Activated CD4-positive, alpha-beta T cell treated with anti-CD3 and anti-CD28 coated beads, Interleukin-2, amount 50 U/mL, for 4 hours (primary cell): Measurements from ENCODE around the gene CAPRIN2.

Experiments
- DNase-seq, 2 experiments: peaks; one replicate each; pipeline ENCODE4 v3.0.0-alpha.2; 2020

Gene CAPRIN2

GRCh38 chr12:30763053-30763452 lies 8.3 kb upstream of the CAPRIN2 start:
- no peak for DNase-seq

GRCh38 chr12:30761730-30762129 lies 7.0 kb upstream of the CAPRIN2 start:
- no peak for DNase-seq

GRCh38 chr12:30757316-30757715 lies 2.6 kb upstream of the CAPRIN2 start:
- no peak for DNase-seq

GRCh38 chr12:30756074-30756473 lies 1.3 kb upstream of the CAPRIN2 start:
- no peak for DNase-seq

- no peak for DNase-seq
Measured at GRCh38 chr12:30755395-30755762, 628 bp upstream of the CAPRIN2 start.

GRCh38 chr12:30754383-30754749 lies 385 bp downstream of the CAPRIN2 start:
- DNase-seq: peak in 1 of 2 experiments; percentile 26

- no peak for DNase-seq
Measured at GRCh38 chr12:30753751-30754382, 884 bp downstream of the CAPRIN2 start.

GRCh38 chr12:30753233-30753632 lies 1.5 kb downstream of the CAPRIN2 start:
- DNase-seq: no peak

GRCh38 chr12:30752255-30752654 lies 2.5 kb downstream of the CAPRIN2 start:
- no peak for DNase-seq

GRCh38 chr12:30748147-30748546 lies 6.6 kb downstream of the CAPRIN2 start:
- no peak for DNase-seq

GRCh38 chr12:30746190-30746589 lies 8.6 kb downstream of the CAPRIN2 start:
- no peak for DNase-seq

- no peak for DNase-seq
Measured at GRCh38 chr12:30744321-30744720, 10.4 kb downstream of the CAPRIN2 start.

- DNase-seq: no peak
Measured at GRCh38 chr12:30740274-30740673, 14.5 kb downstream of the CAPRIN2 start.

- DNase-seq: no peak
Measured at GRCh38 chr12:30739020-30739419, 15.7 kb downstream of the CAPRIN2 start.

GRCh38 chr12:30732954-30733637 lies 21.7 kb downstream of the CAPRIN2 start:
- no peak for DNase-seq

GRCh38 chr12:30730011-30730410 lies 24.7 kb downstream of the CAPRIN2 start:
- no peak for DNase-seq

- no peak for DNase-seq
Measured at GRCh38 chr12:30729547-30729946, 25.2 kb downstream of the CAPRIN2 start.

- DNase-seq: no peak
Measured at GRCh38 chr12:30726647-30727046, 28.1 kb downstream of the CAPRIN2 start.

GRCh38 chr12:30725739-30726138 lies 29.0 kb downstream of the CAPRIN2 start:
- no peak for DNase-seq

GRCh38 chr12:30719060-30719459 lies 35.7 kb downstream of the CAPRIN2 start:
- no peak for DNase-seq

GRCh38 chr12:30707613-30708342 lies 47.0 kb downstream of the CAPRIN2 start:
- DNase-seq: no peak

- no peak for DNase-seq
Measured at GRCh38 chr12:30706476-30706875, 48.3 kb downstream of the CAPRIN2 start.

GRCh38 chr12:30701056-30701455 lies 53.7 kb downstream of the CAPRIN2 start:
- no peak for DNase-seq

- DNase-seq: no peak
Measured at GRCh38 chr12:30700216-30700900, 54.4 kb downstream of the CAPRIN2 start.
